Karpas-422 (cell line): Measurements from ENCODE around the gene TUBAL3. TPM values are rescaled to one million over a fixed set of nuclear protein-coding genes. Genes with fewer than 3 reads are reported as not detected.

Experiments
- total RNA-seq: library from RNA; depleted of rRNA; stranded (reverse); fragments of >200 nt; shearing (Covaris generic); gene quantifications from 2 replicates; pipeline ENCODE4 v1.2.3, GENCODE V29; 2014; ENCODE audit warnings: low replicate concordance; rRNA removed

TUBAL3 gene
- total RNA-seq, 1 experiment from 2014 or later: not detected

Other genes starting within 250 kb of the TUBAL3 start
- gene AKR1C8, start 219.7 kb downstream of the TUBAL3 start, total RNA-seq: not detected in 2 replicates
- not detected in 2 replicates for gene AKR1C4, start 208.0 kb downstream of the TUBAL3 start, total RNA-seq
- not detected in 2 replicates for gene UCN3, start 39.9 kb downstream of the TUBAL3 start, total RNA-seq
- gene NET1, start 7.7 kb upstream of the TUBAL3 start, total RNA-seq: 37.2 and 39.1 TPM in 2 replicates
- gene CALML5, start 94.7 kb upstream of the TUBAL3 start, total RNA-seq: not detected in 2 replicates
- not detected in 2 replicates for gene CALML3, start 120.1 kb upstream of the TUBAL3 start, total RNA-seq